Measurements from ENCODE around the gene CXCL16.

- TF ChIP-seq CTCF (conservative IDR thresholded peaks at IDR 0.05; ENCODE audit: low read length), result no peak
- no peak for TF ChIP-seq EZH2phosphoT487 (IDR thresholded peaks at IDR 0.05; ENCODE audit: borderline replicate concordance)
Observed at GRCh38 chr17:4728124-4728523, 11.6 kb downstream of the CXCL16 start.

All from Loucy (cell line).